Measurements from ENCODE around the gene PLXNA4. TPM values are rescaled to one million over a fixed set of nuclear protein-coding genes. Genes with fewer than 3 reads are reported as not detected.

Gene PLXNA4
- polyA plus RNA-seq, 2 donors, result 0.44 to 0.55 TPM

DNA sequence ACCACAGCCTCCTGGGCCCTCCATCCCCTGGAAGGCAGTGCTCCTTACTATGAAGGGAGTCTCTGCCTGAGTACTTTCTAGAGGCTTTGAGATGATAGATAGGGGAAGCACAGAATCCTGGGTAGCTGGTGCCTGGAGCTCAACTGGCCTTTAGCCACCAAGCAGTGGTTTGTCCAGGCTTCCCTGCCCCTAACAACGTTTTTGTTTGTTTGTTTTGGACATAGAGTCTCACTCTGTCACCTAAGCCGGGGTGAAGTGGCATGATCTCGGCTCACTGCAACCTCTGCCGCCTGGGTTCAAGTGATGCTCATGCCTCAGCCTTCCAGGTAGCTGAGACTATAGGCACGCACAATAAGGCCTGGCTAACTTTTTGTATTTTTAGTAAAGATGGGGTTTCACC, 289.4 kb downstream of the PLXNA4 start:
- 65 to 76% methylated on average over 5 of the region's 5 CpGs for WGBS, 2 donors
- H3K27ac ChIP-seq (ENCODE audit: low read depth in 2 of 2, low read length in 1 of 2), result no peak overlapping the region
- no peaks in the 10 kb centered on the region for H3K4me1 ChIP-seq (ENCODE audit: control insufficient read depth in 2 of 2, insufficient read depth in 2 of 2, low read length in 1 of 2)
- H3K27me3 ChIP-seq (ENCODE audit: control insufficient read depth in 1 of 2, insufficient read depth in 2 of 2, low read length in 2 of 2), result no peaks in the 10 kb centered on the region
- no peak overlapping the region for H3K4me3 ChIP-seq (ENCODE audit: low read depth in 1 of 2, low read length in 2 of 2)
- no peaks in the 10 kb centered on the region for H3K36me3 ChIP-seq (ENCODE audit: control insufficient read depth in 2 of 2, insufficient read depth in 2 of 2, low read length in 1 of 2)
- no peaks in the 10 kb centered on the region for H3K9me3 ChIP-seq (ENCODE audit: control insufficient read depth in 2 of 2, insufficient read depth in 1 of 2, low read depth in 1 of 2, low read length in 1 of 2)

DNA sequence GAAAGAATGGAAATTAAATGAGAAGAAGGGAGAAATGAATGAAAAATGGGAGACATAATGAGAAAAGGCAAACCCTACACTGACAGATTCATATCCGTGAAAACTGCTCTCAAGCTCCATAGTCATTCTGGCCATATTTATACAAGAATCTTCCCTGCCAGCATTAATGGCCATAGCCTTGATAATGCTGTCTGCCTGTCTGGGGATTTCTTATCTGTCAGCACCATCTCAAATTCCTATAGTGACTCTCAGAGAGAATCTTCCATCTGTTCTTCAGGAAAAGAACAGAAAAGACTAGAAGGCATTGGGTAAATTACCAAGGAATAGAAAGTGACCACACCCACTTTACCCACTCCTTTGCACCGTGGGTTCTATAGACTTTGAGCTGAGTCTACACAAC, 295.9 kb downstream of the PLXNA4 start:
- Histone ChIP-seq H3K36me3 (ENCODE audit: control insufficient read depth in 2 of 2, insufficient read depth in 2 of 2, low read length in 1 of 2) (no peaks in the 10 kb centered on the region), H3K4me1 (ENCODE audit: control insufficient read depth in 2 of 2, insufficient read depth in 2 of 2, low read length in 1 of 2) (peaks cover 0 to 2% of the 10 kb centered on the region in 2 donors)
- WGBS, 2 donors, result 54 to 62% methylated on average over 2 of the region's 2 CpGs

DNA sequence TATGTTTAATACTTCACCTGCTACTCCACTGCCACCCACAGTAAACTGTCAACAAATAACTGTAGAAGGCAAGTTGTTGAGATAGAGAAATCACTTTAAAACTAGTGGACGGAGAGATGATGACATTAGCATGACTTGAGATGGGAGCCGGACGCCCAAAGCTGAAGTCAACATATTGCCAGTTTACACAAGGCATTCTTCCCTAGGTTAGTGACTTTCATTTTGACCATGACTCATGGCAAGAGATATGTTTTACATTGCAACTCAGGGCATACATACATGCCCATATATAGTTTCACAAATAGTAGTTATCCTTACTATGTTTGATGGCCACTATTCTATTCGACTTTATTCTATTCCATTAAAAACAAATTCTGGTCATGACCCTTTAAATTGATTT, 296.6 kb downstream of the PLXNA4 start:
- Histone ChIP-seq H3K9me3 (ENCODE audit: control insufficient read depth in 2 of 2, insufficient read depth in 1 of 2, low read depth in 1 of 2, low read length in 1 of 2) (no peaks in the 10 kb centered on the region), H3K36me3 (ENCODE audit: control insufficient read depth in 2 of 2, insufficient read depth in 2 of 2, low read length in 1 of 2) (no peaks in the 10 kb centered on the region), H3K4me1 (ENCODE audit: control insufficient read depth in 2 of 2, insufficient read depth in 2 of 2, low read length in 1 of 2) (peaks cover 0 to 2% of the 10 kb centered on the region in 2 donors), H3K4me3 (ENCODE audit: low read depth in 1 of 2, low read length in 2 of 2) (no peak overlapping the region), H3K27me3 (ENCODE audit: control insufficient read depth in 1 of 2, insufficient read depth in 2 of 2, low read length in 2 of 2) (no peaks in the 10 kb centered on the region), H3K27ac (ENCODE audit: low read depth in 2 of 2, low read length in 1 of 2) (no peak overlapping the region)
- WGBS, 2 donors, result 87% methylated on average over 4 of the region's 4 CpGs

More for the DNA sequence above, 295.9 kb downstream of the PLXNA4 start:
- Histone ChIP-seq H3K27ac (ENCODE audit: low read depth in 2 of 2, low read length in 1 of 2) (no peak overlapping the region), H3K4me3 (ENCODE audit: low read depth in 1 of 2, low read length in 2 of 2) (no peak overlapping the region), H3K9me3 (ENCODE audit: control insufficient read depth in 2 of 2, insufficient read depth in 1 of 2, low read depth in 1 of 2, low read length in 1 of 2) (no peaks in the 10 kb centered on the region), H3K27me3 (ENCODE audit: control insufficient read depth in 1 of 2, insufficient read depth in 2 of 2, low read length in 2 of 2) (no peaks in the 10 kb centered on the region)

DNA sequence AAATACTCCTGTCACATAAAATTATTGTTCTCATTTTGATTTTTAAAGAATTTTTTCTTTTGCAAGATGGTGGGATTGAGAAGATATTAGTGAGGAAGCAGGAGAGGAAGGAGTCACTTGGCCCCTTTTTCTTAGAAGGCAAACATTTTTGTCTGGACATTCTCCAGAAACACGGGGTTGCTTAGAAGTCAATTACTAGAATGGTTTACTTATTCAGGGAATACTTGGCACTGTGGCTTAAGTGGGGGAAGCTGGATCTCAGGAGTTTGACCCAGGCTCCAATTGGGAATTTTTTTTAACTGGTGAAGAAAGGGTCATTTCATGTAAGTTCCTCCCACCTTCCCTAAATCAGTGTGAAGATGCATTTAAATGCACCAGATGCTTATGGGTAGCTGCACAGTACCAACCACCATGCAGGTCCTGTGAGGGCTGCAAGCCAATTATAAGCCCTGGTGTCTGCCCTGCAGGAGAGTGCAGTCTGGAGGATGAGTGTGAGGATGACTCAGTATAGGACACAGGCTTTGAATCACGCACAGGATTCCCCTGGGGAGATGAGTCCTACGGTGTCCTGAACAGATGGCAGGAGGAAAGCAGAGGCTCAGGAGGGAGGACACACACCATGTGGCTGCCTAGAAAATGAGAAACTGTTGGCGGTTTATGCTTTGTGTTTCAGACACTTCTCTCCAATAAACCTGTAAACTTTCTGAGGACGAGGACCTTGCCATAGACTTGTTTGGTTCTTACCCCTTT, 299.1 kb downstream of the PLXNA4 start:
- Histone ChIP-seq H3K27ac (ENCODE audit: low read depth in 2 of 2, low read length in 1 of 2) (no peak overlapping the region), H3K4me3 (ENCODE audit: low read depth in 1 of 2, low read length in 2 of 2) (no peak overlapping the region), H3K9me3 (ENCODE audit: control insufficient read depth in 2 of 2, insufficient read depth in 1 of 2, low read depth in 1 of 2, low read length in 1 of 2) (no peaks in the 10 kb centered on the region), H3K27me3 (ENCODE audit: control insufficient read depth in 1 of 2, insufficient read depth in 2 of 2, low read length in 2 of 2) (no peaks in the 10 kb centered on the region), H3K4me1 (ENCODE audit: control insufficient read depth in 2 of 2, insufficient read depth in 2 of 2, low read length in 1 of 2) (peaks cover 0 to 2% of the 10 kb centered on the region in 2 donors), H3K36me3 (ENCODE audit: control insufficient read depth in 2 of 2, insufficient read depth in 2 of 2, low read length in 1 of 2) (no peaks in the 10 kb centered on the region)
- WGBS, 2 donors, result 49 to 50% methylated on average over 5 of the region's 5 CpGs

DNA sequence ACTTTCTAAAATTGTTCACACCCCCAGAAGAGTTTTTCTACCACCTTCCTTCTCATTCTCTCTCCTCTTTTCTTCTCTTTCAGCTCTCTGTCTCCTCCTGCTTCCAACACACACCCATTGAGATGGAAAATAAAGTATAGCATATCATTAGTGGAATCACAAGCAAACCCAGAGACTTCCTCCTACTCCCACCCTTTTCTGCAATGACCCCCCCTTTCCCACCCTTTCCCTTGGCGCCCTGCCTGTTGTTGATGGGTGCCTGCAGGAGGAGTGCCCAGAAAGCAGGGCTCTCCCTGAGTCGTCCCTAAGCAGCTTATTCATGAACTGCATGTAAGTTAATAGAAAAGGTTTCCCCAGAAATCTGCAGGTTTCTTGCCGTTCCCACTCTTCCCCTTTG, 300.0 kb downstream of the PLXNA4 start:
- Histone ChIP-seq H3K9me3 (ENCODE audit: control insufficient read depth in 2 of 2, insufficient read depth in 1 of 2, low read depth in 1 of 2, low read length in 1 of 2) (no peaks in the 10 kb centered on the region), H3K27ac (ENCODE audit: low read depth in 2 of 2, low read length in 1 of 2) (no peak overlapping the region), H3K4me1 (ENCODE audit: control insufficient read depth in 2 of 2, insufficient read depth in 2 of 2, low read length in 1 of 2) (peaks cover 0 to 2% of the 10 kb centered on the region in 2 donors), H3K36me3 (ENCODE audit: control insufficient read depth in 2 of 2, insufficient read depth in 2 of 2, low read length in 1 of 2) (no peaks in the 10 kb centered on the region), H3K4me3 (ENCODE audit: low read depth in 1 of 2, low read length in 2 of 2) (no peak overlapping the region), H3K27me3 (ENCODE audit: control insufficient read depth in 1 of 2, insufficient read depth in 2 of 2, low read length in 2 of 2) (no peaks in the 10 kb centered on the region)
- WGBS, 2 donors, result 31 to 36% methylated on average over 3 of the region's 3 CpGs

DNA sequence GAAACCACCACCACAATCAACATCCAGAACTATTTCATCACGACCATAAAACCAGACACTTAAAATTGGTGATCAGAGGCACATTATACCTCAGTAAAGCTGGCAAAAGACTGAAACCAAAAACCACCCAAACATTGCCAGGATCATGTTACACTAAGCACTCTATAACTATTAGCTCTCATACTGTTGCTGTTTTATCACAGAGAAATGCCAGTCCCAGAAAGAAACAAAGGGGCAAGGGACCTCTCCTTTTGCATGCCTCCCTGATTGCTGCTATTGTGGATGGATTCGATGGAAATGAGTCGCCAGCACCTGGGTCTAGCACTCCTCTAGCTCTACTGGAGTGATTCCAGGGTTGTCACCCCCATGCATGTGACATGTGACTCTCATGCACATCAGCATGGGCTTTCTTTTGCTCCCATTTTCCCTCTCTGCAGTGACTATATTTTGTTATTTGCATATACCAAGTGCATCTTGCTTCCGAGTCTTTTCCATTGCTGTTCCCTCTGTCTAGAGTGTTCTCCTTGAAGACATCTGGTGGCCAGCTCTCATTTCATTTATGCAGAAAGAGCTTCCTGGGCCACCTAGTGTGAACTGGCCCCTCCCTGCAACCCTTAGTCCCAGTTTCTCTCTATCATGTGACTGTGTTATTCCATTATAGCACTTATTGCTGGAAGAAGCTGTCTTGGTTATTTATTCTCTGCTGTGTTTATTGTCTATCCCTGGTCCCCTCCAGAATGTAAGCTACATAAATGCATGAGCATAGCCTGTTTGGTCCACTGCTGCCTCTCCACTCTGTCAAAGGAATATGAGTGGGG, 300.6 kb downstream of the PLXNA4 start:
- no peak overlapping the region for H3K27ac ChIP-seq (ENCODE audit: low read depth in 2 of 2, low read length in 1 of 2)
- no peaks in the 10 kb centered on the region for H3K9me3 ChIP-seq (ENCODE audit: control insufficient read depth in 2 of 2, insufficient read depth in 1 of 2, low read depth in 1 of 2, low read length in 1 of 2)
- WGBS, 2 donors, result 59 to 69% methylated on average over 4 of the region's 4 CpGs
- peaks cover 0 to 2% of the 10 kb centered on the region in 2 donors for H3K4me1 ChIP-seq (ENCODE audit: control insufficient read depth in 2 of 2, insufficient read depth in 2 of 2, low read length in 1 of 2)
- no peak overlapping the region for H3K4me3 ChIP-seq (ENCODE audit: low read depth in 1 of 2, low read length in 2 of 2)
- H3K36me3 ChIP-seq (ENCODE audit: control insufficient read depth in 2 of 2, insufficient read depth in 2 of 2, low read length in 1 of 2), result no peaks in the 10 kb centered on the region
- H3K27me3 ChIP-seq (ENCODE audit: control insufficient read depth in 1 of 2, insufficient read depth in 2 of 2, low read length in 2 of 2), result no peaks in the 10 kb centered on the region

DNA sequence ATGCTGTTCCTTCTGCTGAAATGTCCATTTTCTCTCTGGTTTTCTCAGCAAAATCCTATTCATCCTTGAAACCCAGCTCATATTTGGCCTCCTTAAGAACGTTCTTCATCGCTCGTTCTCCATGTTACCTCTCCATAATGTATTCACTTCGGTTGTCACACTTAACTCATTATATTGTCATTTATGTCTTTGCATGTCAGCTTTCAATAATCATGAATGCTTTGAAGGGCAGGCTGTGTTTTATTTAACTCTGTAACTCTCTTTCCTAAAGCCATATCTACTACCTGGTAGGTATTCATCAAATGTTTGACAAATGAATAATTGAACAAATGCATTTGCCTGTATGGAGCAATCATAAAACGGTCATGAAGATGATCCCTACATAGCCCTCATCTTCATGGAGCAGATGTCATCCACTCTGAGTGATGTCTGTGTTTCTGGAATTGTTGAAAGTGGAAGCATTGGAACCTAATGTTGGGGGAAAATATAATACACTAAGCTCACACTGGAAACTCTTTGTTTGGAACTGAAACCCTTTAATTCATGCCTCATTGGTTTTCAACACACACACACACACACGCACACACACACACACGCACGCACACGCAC, 303.4 kb downstream of the PLXNA4 start:
- H3K27me3 ChIP-seq (ENCODE audit: control insufficient read depth in 1 of 2, insufficient read depth in 2 of 2, low read length in 2 of 2), result no peaks in the 10 kb centered on the region
- H3K27ac ChIP-seq (ENCODE audit: low read depth in 2 of 2, low read length in 1 of 2), result no peak overlapping the region
- H3K4me3 ChIP-seq (ENCODE audit: low read depth in 1 of 2, low read length in 2 of 2), result no peak overlapping the region
- peaks cover 0 to 2% of the 10 kb centered on the region in 2 donors for H3K4me1 ChIP-seq (ENCODE audit: control insufficient read depth in 2 of 2, insufficient read depth in 2 of 2, low read length in 1 of 2)
- WGBS, 2 donors, result 82 to 83% methylated on average over 9 of the region's 9 CpGs
- no peaks in the 10 kb centered on the region for H3K36me3 ChIP-seq (ENCODE audit: control insufficient read depth in 2 of 2, insufficient read depth in 2 of 2, low read length in 1 of 2)
- H3K9me3 ChIP-seq (ENCODE audit: control insufficient read depth in 2 of 2, insufficient read depth in 1 of 2, low read depth in 1 of 2, low read length in 1 of 2), result no peaks in the 10 kb centered on the region

DNA sequence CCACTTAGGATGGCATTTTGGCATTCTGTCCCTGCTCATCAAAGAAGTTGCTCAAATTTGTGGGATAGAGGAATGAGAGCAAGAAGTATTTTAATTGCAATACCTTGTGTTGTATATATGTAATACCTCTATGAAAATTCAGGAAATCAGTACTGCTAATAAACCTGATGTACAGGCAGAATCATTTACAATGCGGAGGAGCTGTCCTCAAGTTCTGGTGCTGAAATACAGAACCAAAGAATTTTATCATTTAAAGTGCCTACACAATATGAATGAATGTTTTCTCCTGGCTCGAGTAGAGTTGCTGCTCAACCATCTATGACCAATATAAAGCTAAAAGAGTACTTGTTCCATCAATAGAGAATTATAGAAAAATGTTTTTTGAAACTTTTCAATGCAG, 305.8 kb downstream of the PLXNA4 start:
- no peaks in the 10 kb centered on the region for H3K4me1 ChIP-seq (ENCODE audit: control insufficient read depth in 2 of 2, insufficient read depth in 2 of 2, low read length in 1 of 2)
- no peaks in the 10 kb centered on the region for H3K9me3 ChIP-seq (ENCODE audit: control insufficient read depth in 2 of 2, insufficient read depth in 1 of 2, low read depth in 1 of 2, low read length in 1 of 2)
- H3K36me3 ChIP-seq (ENCODE audit: control insufficient read depth in 2 of 2, insufficient read depth in 2 of 2, low read length in 1 of 2), result no peaks in the 10 kb centered on the region
- no peak overlapping the region for H3K27ac ChIP-seq (ENCODE audit: low read depth in 2 of 2, low read length in 1 of 2)
- H3K4me3 ChIP-seq (ENCODE audit: low read depth in 1 of 2, low read length in 2 of 2), result no peak overlapping the region
- H3K27me3 ChIP-seq (ENCODE audit: control insufficient read depth in 1 of 2, insufficient read depth in 2 of 2, low read length in 2 of 2), result no peaks in the 10 kb centered on the region
- WGBS, 2 donors, result 26 to 30% methylated on average over 2 of the region's 2 CpGs

DNA sequence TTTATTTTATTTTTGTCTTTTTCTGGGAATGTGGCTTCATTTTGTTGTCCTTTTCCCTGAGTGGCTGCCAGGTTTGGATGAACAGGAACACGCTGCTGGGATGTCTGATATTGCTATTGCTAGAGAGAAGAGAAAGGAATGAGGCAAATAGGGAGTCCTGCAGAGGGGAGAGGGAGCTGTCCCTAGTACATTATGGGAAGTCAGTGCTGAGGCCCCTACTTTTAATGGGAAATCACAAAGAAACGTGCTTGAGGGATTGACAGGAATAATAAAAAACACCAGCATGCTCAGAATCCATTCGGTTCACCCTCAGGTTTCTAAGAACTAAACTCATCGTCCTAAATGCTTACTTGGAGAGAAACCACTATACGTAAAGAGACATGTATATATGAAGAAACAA, 306.6 kb downstream of the PLXNA4 start:
- no peaks in the 10 kb centered on the region for H3K4me1 ChIP-seq (ENCODE audit: control insufficient read depth in 2 of 2, insufficient read depth in 2 of 2, low read length in 1 of 2)
- WGBS, 2 donors, result 56 to 63% methylated on average over 5 of the region's 5 CpGs
- H3K27ac ChIP-seq (ENCODE audit: low read depth in 2 of 2, low read length in 1 of 2), result no peak overlapping the region
- no peaks in the 10 kb centered on the region for H3K9me3 ChIP-seq (ENCODE audit: control insufficient read depth in 2 of 2, insufficient read depth in 1 of 2, low read depth in 1 of 2, low read length in 1 of 2)
- H3K27me3 ChIP-seq (ENCODE audit: control insufficient read depth in 1 of 2, insufficient read depth in 2 of 2, low read length in 2 of 2), result no peaks in the 10 kb centered on the region
- H3K36me3 ChIP-seq (ENCODE audit: control insufficient read depth in 2 of 2, insufficient read depth in 2 of 2, low read length in 1 of 2), result no peaks in the 10 kb centered on the region
- no peak overlapping the region for H3K4me3 ChIP-seq (ENCODE audit: low read depth in 1 of 2, low read length in 2 of 2)

All from esophagus (tissue), 2 donors.